ENCODE results near the gene ATP10B. TPM values are rescaled to one million over a fixed set of nuclear protein-coding genes. Genes with fewer than 3 reads are reported as not detected.

ATP10B gene
- total RNA-seq, 6 experiments from 2014 or later: not detected

DNA sequence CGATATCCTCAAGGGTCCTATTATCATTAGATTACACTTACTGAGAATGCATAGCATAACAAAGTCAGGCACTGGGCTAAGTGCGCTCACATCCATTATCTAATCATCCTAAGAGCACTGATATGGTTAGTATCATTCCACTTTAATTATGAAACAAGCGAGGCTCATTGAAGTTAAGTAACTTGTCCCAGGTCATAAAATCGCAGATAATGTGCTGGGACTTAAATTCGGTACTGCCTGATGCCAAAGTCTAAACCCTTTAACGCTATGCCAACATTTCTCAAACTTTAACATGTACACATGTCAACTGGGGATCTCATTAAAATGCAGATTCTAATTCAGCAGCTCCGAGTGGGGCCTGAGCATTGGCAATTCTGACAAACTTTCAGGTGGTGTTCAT is 225.7 kb downstream of the ATP10B start:
- no peaks in the 10 kb centered on the region for H3K27me3 Mint-ChIP-seq (ENCODE audit: insufficient read depth)
- no peak overlapping the region for H3K27ac Mint-ChIP-seq
- H3K36me3 Mint-ChIP-seq (ENCODE audit: low read depth): no peaks in the 10 kb centered on the region
- no peak overlapping the region for H3K4me3 Mint-ChIP-seq
- TF ChIP-seq, protein P1, sequence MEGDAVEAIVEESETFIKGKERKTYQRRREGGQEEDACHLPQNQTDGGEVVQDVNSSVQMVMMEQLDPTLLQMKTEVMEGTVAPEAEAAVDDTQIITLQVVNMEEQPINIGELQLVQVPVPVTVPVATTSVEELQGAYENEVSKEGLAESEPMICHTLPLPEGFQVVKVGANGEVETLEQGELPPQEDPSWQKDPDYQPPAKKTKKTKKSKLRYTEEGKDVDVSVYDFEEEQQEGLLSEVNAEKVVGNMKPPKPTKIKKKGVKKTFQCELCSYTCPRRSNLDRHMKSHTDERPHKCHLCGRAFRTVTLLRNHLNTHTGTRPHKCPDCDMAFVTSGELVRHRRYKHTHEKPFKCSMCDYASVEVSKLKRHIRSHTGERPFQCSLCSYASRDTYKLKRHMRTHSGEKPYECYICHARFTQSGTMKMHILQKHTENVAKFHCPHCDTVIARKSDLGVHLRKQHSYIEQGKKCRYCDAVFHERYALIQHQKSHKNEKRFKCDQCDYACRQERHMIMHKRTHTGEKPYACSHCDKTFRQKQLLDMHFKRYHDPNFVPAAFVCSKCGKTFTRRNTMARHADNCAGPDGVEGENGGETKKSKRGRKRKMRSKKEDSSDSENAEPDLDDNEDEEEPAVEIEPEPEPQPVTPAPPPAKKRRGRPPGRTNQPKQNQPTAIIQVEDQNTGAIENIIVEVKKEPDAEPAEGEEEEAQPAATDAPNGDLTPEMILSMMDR (IDR thresholded peaks at IDR 0.05): no peak
- no peaks in the 10 kb centered on the region for H3K4me1 Mint-ChIP-seq (ENCODE audit: low read depth)
- no peak for DNase-seq
- H3K9me3 Mint-ChIP-seq: peaks cover 12% of the 10 kb centered on the region

- peaks cover 3% of the 10 kb centered on the region; the same call in 1 of the 2 replicates for H3K27me3 Mint-ChIP-seq (ENCODE audit: insufficient read depth)
- H3K9me3 Mint-ChIP-seq: peaks cover 16% of the 10 kb centered on the region
- no peak overlapping the region for H3K27ac Mint-ChIP-seq
- H3K4me1 Mint-ChIP-seq (ENCODE audit: low read depth): no peaks in the 10 kb centered on the region
- H3K4me3 Mint-ChIP-seq: no peak overlapping the region
- H3K36me3 Mint-ChIP-seq (ENCODE audit: low read depth): no peaks in the 10 kb centered on the region
- no peak for DNase-seq
- TF ChIP-seq, protein P1 (IDR thresholded peaks at IDR 0.05): no peak
Measured at GRCh38 chr5:160621526-160621925, 230.5 kb downstream of the ATP10B start.

- peaks cover 3% of the 10 kb centered on the region; the same call in 1 of the 2 replicates for H3K27me3 Mint-ChIP-seq (ENCODE audit: insufficient read depth)
- no peak overlapping the region for H3K27ac Mint-ChIP-seq
- H3K4me3 Mint-ChIP-seq: no peak overlapping the region
- no peaks in the 10 kb centered on the region for H3K36me3 Mint-ChIP-seq (ENCODE audit: low read depth)
- peaks cover 20% of the 10 kb centered on the region for H3K9me3 Mint-ChIP-seq
- DNase-seq: no peak
- H3K4me1 Mint-ChIP-seq (ENCODE audit: low read depth): no peaks in the 10 kb centered on the region
- TF ChIP-seq, protein P1 (IDR thresholded peaks at IDR 0.05): no peak
Measured at GRCh38 chr5:160620401-160620800, 231.6 kb downstream of the ATP10B start.

DNA sequence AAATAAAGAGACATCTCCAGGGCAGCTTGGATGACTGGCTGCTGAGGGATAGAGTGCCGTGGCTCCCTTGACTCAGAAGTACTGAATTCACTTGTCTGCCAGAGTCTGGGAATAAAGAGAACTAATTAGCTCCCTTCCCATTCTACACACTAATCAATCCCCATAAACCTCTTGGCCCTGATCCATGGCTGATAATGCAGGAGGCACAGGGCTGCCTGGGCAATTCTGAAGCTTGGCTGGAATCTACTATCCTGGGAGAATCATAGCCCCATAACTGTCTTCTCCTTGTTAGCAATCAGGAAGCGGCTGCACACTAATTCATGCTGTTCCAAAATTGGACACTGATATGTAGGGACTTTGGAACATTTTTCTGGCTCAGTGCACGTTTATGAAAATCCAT is 232.6 kb downstream of the ATP10B start:
- H3K36me3 Mint-ChIP-seq (ENCODE audit: low read depth): no peaks in the 10 kb centered on the region
- H3K9me3 Mint-ChIP-seq: peaks cover 16% of the 10 kb centered on the region
- DNase-seq: no peak
- TF ChIP-seq, protein P1 (IDR thresholded peaks at IDR 0.05): no peak
- no peaks in the 10 kb centered on the region for H3K4me1 Mint-ChIP-seq (ENCODE audit: low read depth)
- no peak overlapping the region for H3K27ac Mint-ChIP-seq
- H3K4me3 Mint-ChIP-seq: no peak overlapping the region
- H3K27me3 Mint-ChIP-seq (ENCODE audit: insufficient read depth): peaks cover 3% of the 10 kb centered on the region

DNA sequence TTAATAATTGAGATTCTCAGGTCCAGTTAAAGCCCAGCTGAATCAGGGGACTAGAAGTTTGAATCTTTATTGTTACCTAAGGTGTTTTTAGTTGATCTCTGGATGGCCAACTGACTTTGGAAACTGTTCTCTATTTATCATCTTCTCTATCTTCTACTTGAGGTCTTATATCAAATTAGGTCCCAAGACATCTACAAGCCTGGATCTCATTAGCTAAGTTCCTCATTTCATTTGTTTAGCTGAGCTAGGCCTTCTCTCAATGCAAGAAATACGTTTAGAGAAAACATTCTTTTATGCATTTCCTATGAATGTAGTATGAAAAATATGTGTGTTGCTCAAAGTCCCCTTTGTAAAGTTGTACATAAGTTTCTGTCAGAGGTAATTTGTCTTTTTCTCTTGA is 233.7 kb downstream of the ATP10B start:
- no peak for DNase-seq
- H3K4me1 Mint-ChIP-seq (ENCODE audit: low read depth): no peaks in the 10 kb centered on the region
- no peaks in the 10 kb centered on the region for H3K36me3 Mint-ChIP-seq (ENCODE audit: low read depth)

More for the DNA sequence above, 233.7 kb downstream of the ATP10B start:
- Mint-ChIP-seq H3K4me3 (no peak overlapping the region), H3K27me3 (ENCODE audit: insufficient read depth) (peaks cover 3% of the 10 kb centered on the region), H3K27ac (no peak overlapping the region), H3K9me3 (peaks cover 15% of the 10 kb centered on the region)
- TF ChIP-seq, protein P1 (IDR thresholded peaks at IDR 0.05): no peak

Measured in HFFc6 (cell line).